Measurements from ENCODE around the gene CFAP92.

CFAP92 gene

DNA sequence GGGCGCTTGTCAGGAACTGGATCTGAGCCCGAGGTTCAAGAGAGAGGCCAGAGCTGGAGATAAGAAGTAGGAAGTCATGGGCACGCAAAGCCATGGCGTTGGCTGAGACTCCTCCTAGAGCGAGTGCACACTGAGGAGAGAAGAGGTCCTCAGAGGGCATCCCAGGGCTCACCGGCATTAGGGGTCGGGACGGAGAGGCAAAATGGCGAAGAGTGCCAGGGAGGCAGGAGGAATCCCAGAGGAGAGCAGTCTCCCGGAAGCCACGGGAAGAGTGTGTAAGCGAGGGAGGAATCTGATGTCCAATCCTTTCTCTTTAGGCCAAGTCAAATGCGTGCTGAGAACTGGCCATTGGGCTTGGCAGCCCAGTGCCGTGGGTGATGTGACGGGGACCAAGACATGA is 31.2 kb upstream of the CFAP92 start:
- DNase-seq = no peak

DNA sequence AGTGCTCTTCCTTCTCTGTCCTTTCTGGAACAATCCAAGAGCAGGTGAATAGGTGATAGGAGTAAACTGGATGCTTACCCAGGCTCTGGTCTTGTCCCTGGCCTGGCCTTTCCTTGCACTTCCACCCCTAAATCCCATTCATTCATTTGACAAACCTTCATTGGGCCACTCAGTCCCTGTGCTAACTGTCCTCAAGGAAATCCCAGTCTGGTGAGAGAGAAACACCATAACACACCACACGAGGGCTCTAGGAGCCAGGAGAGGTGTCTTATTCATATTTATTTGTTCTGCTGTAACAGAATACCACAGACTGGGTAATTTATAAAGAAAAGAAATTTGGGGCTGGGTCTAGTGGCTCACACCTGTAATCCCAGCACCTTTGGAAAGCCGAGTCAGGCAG is 30.0 kb upstream of the CFAP92 start:
- DNase-seq = no peak

DNA sequence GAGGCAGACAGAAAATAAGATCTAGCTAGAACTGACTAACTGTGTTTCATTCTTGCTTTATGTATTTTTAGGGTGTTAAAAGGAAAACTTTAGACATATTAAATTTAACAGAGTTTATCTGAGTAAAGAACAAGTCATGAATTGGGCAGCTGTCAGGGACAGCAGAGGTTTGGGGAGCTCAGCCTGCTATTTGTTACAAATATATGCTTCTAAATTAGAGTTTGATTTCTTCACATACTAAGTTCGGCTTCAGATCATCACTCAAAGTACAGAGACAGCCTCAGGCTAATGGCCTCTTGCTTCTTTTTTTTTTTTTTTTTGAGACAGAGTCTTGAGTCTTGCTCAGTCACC is 29.1 kb upstream of the CFAP92 start:
- no peak for DNase-seq

DNA sequence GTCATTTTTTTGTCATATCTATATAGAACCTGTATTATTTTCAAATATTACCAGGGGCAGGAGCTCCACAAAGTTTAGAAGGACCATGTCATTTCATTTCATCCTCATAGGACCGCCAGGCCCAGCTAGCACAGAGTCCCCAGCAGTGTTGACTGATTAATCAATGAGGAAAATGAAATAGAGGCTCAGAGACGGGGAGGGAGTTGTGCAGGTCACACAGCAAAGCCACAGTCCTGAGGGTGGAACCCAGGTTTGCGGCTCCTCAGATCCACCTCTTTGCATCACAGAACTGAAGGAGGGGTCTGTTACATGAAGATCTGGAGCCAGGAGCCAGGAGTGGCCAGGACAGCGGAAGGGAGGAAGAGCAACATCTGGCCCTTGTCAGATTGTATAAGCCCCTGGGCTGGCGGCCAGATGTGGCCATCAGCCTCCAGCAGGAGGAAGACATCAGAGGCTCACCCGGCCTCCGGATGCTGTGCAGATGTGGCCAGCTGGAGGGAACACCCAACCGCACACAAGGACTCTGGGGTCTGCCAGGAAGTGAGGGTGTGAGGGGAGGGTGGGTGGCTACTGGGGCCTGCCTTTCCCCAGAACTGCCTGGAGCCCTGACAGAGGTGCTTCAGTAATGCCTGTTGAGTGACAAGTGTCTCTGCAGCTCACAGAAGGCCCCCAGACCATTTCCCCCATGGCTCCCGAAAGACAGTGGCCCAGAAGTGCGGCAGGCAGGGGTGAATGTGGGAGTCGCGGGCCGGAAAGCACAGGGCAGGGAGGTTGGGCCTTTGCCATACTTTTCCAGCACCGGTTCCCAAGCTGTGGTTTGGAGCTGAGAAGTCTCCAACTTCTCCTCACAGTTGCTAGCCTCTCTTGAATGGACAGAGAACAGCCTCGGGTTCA is 28.5 kb upstream of the CFAP92 start:
- DNase-seq = no peak

DNA sequence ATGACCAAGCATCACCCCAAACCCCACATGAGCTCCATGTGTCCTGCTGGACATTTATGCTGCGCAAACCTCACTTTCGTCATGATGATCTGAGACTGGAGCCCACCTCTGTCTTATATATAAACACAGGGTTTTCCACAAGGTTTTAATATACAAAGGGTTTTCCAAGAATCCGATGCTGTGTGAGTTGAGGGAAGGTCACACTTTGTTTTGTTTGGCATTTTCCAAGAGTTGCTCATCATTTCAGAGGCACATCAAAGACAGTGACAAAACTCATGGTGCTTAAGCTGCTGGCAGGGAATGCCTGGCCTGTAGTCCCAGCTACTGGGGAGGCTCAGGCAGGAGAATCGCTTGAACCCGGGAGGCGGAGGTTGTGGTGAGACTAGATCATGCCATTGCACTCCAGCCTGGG is 27.3 kb upstream of the CFAP92 start:
- DNase-seq = no peak

DNA sequence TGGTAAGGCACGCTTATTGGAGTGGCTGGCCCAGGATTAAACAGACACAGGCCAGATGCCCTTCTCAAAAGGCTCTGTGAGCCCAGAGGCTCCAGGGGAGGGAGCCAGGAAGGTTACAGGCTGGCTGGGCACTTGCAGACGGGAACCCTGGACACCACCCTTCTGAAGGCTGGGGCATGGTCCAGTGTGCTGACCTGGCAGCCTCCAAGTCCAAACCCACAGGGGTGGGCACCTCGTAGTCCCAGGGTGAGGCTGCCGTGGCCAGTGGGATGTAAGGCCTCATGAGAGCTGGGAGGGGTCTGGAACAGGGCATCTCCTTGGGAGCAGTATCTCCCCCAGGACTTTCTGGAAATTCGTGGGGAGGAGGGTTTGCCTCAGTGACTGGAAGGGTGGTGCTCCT is 26.8 kb upstream of the CFAP92 start:
- no peak for DNase-seq

DNA sequence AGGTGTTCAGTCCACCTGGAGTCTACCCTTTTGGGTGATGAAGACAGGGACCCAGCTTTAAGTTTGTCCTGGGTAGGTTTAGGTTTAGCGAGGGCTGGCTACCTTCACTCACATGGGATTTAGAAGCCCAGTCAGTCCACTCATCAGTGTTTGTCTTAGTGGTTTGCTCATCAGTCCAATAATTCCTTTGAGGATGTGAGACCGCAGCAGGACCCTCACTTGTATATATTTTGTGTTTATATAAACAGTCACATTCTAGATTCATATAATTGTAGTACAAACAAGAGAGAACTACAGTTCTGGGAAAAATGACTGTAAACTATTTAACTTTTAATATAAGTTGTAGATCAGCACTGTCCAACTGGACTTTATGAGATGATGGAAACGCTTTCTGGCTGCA is 25.4 kb upstream of the CFAP92 start:
- no peak for DNase-seq

DNA sequence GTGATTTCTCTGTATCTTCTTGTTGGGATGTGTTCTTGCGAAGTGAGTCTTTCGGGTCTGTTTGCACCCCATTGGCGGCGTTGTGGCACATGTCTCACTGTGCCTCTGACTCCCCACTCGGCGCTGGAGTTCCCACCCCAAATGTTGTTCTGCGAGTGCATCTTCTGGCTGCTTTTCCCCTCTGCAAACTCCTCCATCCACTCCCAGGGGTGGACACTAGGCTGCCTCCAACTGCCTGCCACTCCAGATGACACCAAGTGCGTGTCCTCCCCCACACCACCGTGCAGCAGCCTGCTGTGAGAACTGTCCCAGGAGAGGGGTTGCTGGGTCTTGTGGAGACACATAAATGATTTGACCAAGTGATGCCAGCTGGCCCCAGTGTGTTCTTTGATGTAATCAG is 24.9 kb upstream of the CFAP92 start:
- no peak for DNase-seq

DNA sequence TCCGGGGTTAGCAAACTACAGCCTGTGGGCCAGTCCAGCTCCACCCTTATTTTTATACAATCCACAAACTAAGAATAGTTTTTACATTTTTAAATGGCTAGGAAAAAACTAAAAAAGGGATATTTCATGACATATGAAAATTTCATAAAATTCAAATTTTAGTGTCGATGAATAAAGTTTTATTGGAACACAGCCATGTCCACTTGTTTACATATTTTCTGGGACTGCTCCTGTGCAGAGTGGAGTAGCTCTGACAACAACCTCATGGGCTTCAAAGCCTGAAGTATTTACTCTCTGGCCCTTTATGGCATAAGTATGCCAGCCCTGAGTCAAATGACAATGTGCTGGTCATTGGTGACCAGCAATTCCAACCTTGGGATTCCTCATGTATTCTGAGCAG is 24.4 kb upstream of the CFAP92 start:
- DNase-seq = no peak

DNA sequence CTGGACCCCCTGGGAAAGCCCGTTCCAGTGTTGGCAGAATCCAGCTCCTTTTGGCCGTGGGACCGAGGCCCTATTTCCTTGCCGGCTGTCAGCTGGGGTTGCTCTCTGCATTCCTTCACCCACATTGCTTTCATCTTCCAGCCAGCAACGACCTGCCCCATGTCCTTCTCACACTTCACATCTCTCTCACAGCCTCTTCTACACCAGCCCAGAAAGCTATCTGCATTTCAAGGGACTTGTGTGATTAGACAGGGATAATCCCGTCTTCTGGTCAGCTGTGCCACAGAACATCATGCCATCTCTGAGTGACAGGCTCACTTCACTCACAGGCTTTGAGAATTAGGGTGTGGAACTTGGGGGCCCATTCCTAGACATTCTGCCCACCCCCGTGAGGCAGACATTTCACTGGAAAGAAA is 23.6 kb upstream of the CFAP92 start:
- DNase-seq = no peak

DNA sequence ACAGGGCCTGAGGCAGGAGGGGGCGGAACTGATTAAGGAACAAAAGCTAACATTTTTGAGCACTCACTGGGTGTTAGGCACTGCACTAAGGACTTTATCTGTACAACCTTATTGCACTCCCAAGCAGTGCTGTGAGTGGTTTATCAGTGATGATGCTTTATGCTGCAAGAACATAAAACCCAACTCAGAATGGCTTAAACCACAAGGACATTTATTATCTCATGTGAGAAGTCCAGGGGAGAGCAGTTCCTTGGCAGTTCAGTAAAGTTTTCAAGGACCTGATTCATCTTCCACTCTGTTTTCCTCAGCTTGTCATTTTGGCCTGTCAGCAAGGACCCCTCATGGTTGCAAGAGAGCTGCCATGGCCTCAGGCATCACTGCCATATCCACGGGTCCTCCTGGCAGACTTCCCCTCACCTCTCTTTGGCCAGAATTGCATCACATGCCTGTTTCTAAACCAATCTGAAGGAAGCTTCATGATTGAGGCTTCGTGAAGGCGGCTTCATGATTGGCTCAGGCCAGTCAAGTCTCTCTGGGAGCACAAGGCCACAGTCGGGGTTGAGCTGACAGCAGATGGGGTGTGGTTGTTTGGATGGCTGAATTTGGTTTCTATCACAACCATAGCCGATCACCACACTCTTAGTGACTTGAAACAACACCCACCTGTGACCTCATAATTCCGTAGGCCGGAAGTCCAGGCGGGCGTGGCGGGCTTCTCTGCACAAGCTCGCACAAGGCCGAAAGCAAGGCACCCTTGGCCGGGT is 23.0 kb upstream of the CFAP92 start:
- DNase-seq = no peak

DNA sequence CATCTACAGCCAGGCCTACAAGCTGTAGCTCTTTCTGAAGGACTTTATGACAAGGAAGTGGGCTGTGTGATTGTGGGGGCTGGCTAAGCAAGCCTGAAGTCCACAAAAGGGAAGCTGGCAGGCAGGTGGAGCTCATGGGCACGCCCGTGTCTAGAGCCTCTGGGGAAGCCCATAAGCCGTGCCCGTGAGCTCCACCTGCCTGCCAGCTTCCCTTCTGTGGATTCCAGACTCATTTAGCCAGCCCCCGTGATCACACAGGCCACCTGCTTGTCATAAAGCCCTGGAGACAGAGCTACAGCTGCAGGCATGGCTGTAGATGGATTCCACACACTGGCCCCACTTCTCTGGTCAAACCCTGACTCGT is 22.5 kb upstream of the CFAP92 start:
- DNase-seq = peak; percentile 63

DNA sequence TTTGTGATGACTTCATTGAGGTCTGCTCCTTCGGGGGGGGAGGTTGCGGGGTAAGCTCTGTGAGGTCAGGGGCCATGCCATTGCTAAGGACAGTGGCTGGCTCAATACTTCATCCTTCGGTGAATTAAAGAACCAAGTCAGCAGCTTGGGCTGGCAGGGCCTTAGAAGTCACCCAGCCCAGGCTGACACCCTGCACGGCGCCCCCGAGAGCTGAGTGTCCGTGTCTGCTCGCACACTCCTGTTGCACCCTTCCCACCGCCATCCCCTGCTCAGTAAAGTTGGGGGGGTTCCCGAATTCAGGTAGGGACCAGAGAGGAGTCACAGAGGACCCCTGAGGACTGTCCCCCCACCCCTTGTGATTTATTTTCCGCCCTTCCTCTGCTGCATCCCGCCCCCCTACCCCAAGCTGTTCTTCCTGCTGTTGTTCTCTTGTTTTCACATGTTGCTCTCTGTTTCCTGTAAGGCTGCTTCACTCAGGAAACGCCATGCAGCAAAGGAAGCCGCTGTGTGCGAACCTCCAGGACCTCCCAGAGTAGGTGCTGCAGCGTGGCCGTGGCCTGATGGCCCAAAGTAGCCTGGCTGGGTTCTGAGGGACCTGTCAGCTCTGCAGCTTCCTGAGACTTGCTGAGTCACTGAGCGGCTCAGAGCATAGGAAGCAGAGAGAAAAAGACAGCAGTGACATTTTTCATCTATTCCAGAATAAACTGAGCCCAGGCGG is 21.7 kb upstream of the CFAP92 start:
- DNase-seq = no peak

DNA sequence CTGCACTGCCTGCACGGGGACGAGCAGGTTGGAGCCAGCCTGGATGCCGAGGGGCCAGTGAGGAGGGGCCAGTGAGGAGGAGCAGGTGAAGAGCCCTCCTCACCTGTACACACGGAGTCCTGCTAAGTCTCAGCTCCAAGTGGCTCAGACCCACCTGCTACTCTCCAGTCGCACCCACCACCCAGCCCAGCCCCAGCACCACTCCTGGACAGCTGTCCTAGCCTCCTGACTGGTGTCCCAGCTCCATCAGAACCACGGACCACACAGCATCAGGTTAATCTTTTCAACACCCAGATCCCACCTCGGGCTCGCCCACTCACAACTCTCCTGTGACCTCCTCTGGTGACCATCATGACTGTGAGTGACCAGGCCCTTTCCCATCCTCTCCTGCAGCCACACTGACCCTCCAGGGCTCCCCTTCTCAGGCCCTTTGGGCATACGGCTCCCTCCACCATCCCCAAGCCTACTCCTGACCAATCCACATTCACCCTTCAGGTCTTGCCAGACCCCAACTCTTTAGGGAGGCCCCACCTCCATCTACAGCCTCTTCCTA is 21.0 kb upstream of the CFAP92 start:
- no peak for DNase-seq

DNA sequence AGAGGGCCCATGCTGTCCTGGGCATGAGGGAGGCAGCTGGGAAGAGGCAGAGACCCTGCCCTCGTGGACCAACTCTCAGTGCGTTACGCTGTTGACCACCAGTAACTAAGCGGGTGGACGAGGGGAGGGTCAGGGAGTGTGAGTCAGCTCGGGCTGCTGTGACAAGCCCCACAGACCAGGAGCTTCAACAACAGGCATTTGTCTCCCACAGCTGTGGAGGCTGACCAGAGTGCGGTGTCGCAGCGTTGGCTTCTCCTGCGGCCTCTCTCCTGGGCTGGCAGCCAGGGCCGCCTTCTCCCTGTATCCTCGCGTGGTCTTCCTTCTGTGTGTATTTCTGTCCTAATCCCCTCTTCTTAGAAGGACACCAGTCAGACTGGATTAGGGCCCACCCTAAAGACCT is 20.3 kb upstream of the CFAP92 start:
- DNase-seq = no peak

DNA sequence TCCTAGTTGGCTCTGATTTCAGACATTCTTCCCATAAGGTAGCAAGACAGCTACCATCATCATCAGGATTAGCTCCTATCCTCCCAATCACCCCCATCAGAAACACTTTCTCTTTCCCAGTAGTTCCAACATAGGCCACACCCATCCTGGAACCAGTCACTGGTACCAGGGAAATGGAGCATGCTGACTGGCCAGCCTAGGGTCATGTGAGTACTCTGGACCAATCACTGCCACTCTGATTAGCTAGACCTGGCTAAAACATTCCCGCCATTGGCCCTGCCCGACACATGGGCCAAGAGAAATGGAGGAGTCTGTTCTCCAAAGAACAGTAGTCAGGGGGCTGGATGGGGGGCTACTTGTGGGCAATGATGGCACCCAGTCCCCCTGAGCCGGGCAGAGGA is 19.6 kb upstream of the CFAP92 start:
- no peak for DNase-seq

DNA sequence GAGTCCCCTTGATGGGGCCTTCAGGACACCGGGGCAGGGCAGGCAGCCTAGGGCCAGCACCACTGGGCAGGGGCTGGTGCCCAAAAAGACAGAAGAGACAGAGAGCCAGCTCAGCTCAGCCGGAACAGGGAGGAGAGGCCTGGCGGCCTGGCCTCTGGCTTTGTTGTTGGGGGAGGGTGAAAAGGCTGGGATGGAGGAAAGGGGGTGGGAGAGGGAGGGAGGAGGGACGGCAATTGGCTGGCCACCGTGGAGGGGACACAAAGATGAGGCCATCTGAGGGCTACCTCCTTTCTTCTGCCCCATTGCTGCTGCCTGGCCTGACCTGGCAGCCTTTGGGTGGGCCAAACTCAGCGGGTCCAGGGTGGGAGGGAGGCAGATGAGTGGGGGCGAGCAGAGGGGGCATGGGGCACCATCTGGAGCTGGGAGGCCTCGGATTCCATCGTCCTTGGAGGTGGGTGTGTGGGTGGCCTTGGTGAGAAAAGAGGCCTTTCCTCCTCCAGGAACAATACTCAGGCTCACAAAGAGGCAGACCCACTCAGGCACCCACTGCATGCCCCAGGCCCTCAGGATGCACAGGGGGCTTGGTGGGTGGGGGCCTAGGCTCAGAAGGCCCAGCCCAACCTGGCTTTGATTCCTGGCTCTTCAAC is 16.6 kb upstream of the CFAP92 start:
- DNase-seq = no peak

DNA sequence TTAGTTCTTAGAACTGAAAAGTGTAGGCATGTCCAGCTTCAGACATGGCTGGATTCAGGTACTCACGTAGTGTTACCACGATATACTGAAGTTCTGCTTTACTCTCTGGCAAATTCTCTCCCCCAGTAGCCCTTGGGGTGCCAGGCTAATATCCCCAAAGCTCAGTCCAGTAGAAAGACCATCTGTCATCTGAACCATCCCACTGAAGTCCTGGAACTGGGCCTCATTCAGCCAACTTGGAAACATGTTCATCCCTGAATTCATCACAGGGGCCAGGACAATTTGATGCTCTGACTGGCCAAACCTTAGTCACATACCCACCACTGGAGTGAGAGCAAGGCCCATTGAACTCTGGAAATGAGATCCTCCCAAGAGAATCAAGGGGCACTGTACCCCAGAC is 15.4 kb upstream of the CFAP92 start:
- no peak for DNase-seq

DNA sequence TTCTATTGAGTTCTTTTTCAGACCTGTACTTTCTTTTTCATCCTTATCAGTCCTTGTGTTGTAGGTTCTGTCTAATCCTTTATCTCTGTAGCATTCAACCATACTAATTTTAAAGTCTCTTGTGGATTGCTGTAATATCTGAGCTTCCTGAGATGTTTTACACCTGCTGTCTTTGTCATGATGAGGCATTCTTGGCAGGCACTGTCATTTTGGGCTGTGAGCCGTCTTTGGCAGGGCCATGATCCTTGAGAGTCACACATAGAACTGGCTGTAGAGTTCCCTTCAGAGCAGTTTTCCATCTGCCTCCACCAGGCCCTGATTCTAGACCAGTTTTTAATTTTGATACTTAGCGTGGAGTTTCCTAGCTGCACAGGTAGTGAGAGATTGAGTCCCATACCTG is 13.9 kb upstream of the CFAP92 start:
- DNase-seq = no peak

DNA sequence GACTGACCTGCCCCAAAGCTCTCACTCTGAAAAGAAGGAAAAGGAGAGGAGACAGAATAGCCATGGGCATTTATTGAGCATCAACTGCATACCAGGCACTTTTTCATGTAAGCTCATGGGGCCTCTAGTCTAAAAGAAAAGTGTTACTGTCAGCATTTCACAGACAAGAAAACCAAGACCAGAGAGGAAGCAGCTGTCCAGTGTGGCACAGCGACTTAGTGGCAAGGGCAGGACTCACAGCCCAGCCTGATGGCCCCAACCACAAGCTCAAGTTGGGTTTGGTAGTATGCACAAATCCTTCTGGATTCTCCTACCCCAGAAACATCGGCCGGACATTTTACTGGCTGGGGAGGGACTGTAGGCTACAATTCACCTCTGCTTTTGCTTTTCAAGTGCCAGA is 13.0 kb upstream of the CFAP92 start:
- no peak for DNase-seq

DNA sequence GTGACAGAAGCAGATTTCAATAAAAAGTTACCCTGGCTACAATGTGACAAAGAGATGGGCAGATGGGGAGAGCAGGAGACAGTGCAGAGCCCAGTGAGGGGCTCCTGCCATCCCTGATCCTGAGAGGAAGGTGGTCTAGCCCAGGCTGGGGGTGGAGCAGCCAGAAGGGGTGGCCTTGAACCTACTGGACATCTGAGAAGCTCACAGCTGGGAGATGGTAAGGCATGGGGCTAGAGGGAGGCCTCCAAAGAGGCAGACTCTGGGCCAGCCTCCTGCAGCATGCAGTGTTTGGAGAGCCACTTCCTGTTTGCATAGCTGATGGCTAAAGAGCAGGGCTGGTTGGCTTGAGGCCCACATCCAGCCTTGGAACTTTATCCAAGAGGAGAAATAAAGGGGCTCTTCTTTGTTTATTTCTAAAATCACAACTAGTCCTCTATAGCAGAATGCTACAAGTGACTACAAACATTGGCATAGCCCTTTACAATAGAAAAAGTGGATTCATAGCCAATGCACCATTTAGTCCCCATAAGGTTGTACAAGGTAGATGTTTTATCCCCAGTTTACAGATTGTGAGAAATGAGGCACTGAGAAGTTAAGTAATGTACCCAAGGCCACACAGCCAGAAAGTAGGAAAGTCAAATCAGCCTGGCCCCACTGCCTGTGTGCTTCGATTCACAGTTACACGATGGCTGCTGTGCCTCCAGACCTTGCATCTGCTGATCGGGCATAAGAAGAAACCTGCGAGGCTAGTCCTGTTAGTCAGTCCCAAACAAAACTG is 11.8 kb upstream of the CFAP92 start:
- DNase-seq = no peak

DNA sequence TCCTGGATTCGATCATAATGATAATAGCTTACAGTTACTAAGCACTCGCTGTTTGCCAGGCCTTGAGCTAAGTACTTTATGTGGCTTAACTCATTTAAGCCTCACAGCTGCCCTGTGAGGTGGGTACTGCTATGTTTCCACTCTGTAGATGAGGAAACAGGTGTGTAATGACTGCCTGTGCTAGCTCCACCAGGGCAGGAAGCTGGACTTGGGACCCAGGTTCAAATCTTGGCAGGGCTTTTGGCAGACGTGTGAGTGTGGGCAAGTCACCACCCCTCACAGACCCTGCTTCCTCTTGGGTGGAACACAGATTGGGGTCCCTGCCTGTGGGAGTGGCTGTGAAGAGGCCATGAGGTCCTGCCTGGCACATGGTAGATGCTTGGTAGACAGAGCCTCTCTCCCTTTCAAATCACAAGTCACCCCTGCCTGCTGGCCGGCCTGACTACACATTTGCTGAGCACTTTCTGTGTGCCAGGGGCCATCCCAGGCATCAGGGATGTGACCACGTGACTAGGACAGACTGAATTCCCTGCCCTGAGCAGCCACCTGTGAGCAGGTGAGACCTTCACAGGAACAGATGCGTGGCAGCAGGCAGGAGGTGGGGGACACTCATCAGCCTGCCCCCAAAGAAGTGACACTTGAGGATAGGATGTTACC is 10.9 kb upstream of the CFAP92 start:
- DNase-seq = no peak

Measured in NCI-H187 treated with DMSO at 0.1 percent for 48 hours (cell line).